Adrenal gland (tissue), 12 donors: ENCODE data around the gene GLRA2. TPM values are rescaled to one million over a fixed set of nuclear protein-coding genes. Genes with fewer than 3 reads are reported as not detected.

Experiments
- DNase-seq, 7 donors: peaks; one replicate each; pipeline ENCODE4 v3.0.0-alpha.2; 2019 to 2020
- H3K27ac ChIP-seq, 5 donors: fragments of 200-600 bp; sonication (generic) in 4 of 5; 1 replicate in 3 of 5; 2 replicates in 2 of 5; pipeline versions ENCODE4 v1.5.1 to v1.8.0; 2016 to 2020; ENCODE audit warnings: mild to moderate bottlenecking in 1 of 5
- H3K27me3 ChIP-seq: fragments of 200-600 bp; 2 replicates; pipeline ENCODE4 v1.8.0; 2021
- H3K36me3 ChIP-seq, 2 donors: fragments of 200-600 bp; replicated peaks in 1 of 2; 1 replicate in 1 of 2; 2 replicates in 1 of 2; pipeline versions ENCODE4 v1.5.1 to v1.8.0; 2018 to 2022
- H3K4me1 ChIP-seq, 2 donors: fragments of 200-600 bp; replicated peaks in 1 of 2; 1 replicate in 1 of 2; 2 replicates in 1 of 2; pipeline versions ENCODE4 v1.5.1 to v1.8.0; 2018 to 2021
- H3K4me3 ChIP-seq, 4 donors: fragments of 200-600 bp; sonication (generic) in 3 of 4; one replicate each; pipeline ENCODE4 v1.5.1; 2016 to 2018
- H3K9me3 ChIP-seq, 3 donors: fragments of 200-600 bp; sonication (generic) in 1 of 3; replicated peaks in 1 of 3; 1 replicate in 2 of 3; 2 replicates in 1 of 3; pipeline versions ENCODE4 v1.5.1 to v1.8.0; 2016 to 2021
- CTCF ChIP-seq, 6 experiments: fragments of 450-650 bp in 4 of 6; fragments of 200-600 bp in 2 of 6; sonication (generic) in 1 of 6; IDR thresholded peaks; 1 replicate in 5 of 6; 2 replicates in 1 of 6; pipeline versions ENCODE4 v1.5.1 to v1.8.0; 2016 to 2021; ENCODE audit warnings: antibody characterized with exemption in 6 of 6, mild to moderate bottlenecking in 2 of 6, moderate library complexity in 1 of 6
- POLR2A ChIP-seq, 2 donors: fragments of 450-650 bp; IDR thresholded peaks; one replicate each; pipeline ENCODE4 v1.6.1; 2017; ENCODE audit warnings: antibody characterized with exemption in 2 of 2, mild to moderate bottlenecking in 2 of 2, moderate library complexity in 1 of 2
- WGBS, 4 donors: extraction: QIAGEN DNeasy Blood & Tissue Kit in 2 of 4; methylation state at CpG; one replicate each; pipeline versions ENCODE4 v1.1.5 to v1.1.7; 2013 to 2017; 5-methylcytosine and 5-hydroxymethylcytosine counted together
- intact Hi-C, 2 donors: fragments of 100-400 bp; cut with DNase I; formaldehyde crosslinking; loops; one replicate each; pipeline versions ENCODE4 v1.14.1 to v1.15.0; 2022 to 2023
- polyA plus RNA-seq, 3 donors: library from polyadenylated mRNA; stranded (reverse); fragments of 200-250 nt in 2 of 3; fragments of 350-450 nt in 1 of 3; fragmentation: Illumina TruSeq in 1 of 3; extraction: RNeasy Lipid Tissue Mini Kit (QIAGEN cat#74804) in 1 of 3; gene quantifications; one replicate each; pipeline ENCODE4 v1.2.3, GENCODE V29; 2013 to 2014
- total RNA-seq, 9 donors: library from RNA; depleted of rRNA in 4 of 9; stranded (reverse); fragments of >200 nt in 4 of 9; fragments of 120-200 nt in 1 of 9; fragmentation: NEBNext Ultra II Directional in 1 of 9; extraction: Animal tissue kit (Norgen Biotek cat#: 25700) in 1 of 9; gene quantifications; one replicate each; pipeline versions ENCODE4 v1.1.0 to v1.2.4, GENCODE V29; 2013 to 2023
- donor health status: healthy with polysubstance abuse.
- donor health status: Bipolar disorder and iron deficiency.
- donor health status: DM: yes; HTN: yes; CAD: no.
- donor health status: DM: no; HTN: no; CAD: no.
- donor health status: DM: no; HTN: no; CAD: no.
- donor health status: DM: yes; HTN: yes; CAD: no.

GLRA2 gene
- total and polyA plus RNA-seq, 12 donors = 0.34 TPM; not detected in 11

DNA sequence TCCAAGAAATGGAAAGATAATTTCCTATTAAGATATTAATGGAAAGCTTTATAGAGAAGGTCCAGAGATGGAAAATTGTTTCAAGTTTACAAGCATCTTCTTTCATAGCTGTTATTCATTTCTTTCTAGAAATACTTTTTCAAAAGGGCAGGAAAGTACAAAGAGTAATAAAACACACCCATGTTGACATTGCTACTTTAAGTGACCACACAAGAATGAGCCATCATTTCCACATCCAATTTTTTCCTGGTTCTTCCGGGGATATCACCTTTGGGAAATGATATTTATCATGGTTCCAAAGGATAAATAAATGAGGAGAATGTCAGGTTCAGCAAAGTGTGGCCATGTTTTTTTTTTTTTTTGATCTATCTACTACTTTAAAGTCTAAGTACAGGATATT, 4.5 kb downstream of the GLRA2 start:
- intact Hi-C loops = no loop called here
- Histone ChIP-seq H3K9me3 (no peaks in the 10 kb centered on the region), H3K27me3 (peaks cover 18% of the 10 kb centered on the region), H3K27ac (no peak overlapping the region), H3K36me3 (no peaks in the 10 kb centered on the region), H3K4me1 (no peaks in the 10 kb centered on the region), H3K4me3 (no peak overlapping the region)
- TF ChIP-seq POLR2A (IDR thresholded peaks at IDR 0.05) (no peak), CTCF (IDR thresholded peaks at IDR 0.05) (no peak)
- 63 to 71% (median 69%) methylated on average over 1 of the region's 1 CpG for WGBS, 4 donors
- DNase-seq = no peak

DNA sequence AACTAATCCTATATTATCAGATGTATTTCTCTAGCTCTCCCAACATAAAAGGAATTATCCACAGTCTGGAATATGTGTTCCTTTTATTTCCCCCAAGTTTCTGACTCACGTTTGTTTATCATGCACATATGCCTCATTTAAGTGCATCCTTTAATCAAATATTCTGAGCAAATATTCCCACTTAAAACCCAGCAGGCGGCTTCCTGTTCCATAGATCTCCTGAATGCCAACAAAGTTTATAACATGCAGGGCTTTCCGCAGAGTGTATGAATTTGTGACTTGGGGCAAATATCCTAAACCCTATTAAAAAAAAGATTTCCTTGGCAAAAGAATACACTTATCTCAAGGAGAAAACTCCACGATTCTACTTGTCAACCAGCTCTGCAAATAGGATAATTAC, 16.9 kb downstream of the GLRA2 start:
- no peaks in the 10 kb centered on the region for H3K27me3 ChIP-seq
- DNase-seq = no peak
- H3K4me1 ChIP-seq = no peaks in the 10 kb centered on the region
- intact Hi-C loops = no loop called here
- no peaks in the 10 kb centered on the region for H3K36me3 ChIP-seq
- TF ChIP-seq POLR2A (IDR thresholded peaks at IDR 0.05) (no peak), CTCF (IDR thresholded peaks at IDR 0.05) (no peak)
- no peak overlapping the region for H3K4me3 ChIP-seq
- WGBS, 4 donors = 47 to 66% (median 61%) methylated on average over 4 of the region's 4 CpGs
- no peaks in the 10 kb centered on the region for H3K9me3 ChIP-seq
- no peak overlapping the region for H3K27ac ChIP-seq

DNA sequence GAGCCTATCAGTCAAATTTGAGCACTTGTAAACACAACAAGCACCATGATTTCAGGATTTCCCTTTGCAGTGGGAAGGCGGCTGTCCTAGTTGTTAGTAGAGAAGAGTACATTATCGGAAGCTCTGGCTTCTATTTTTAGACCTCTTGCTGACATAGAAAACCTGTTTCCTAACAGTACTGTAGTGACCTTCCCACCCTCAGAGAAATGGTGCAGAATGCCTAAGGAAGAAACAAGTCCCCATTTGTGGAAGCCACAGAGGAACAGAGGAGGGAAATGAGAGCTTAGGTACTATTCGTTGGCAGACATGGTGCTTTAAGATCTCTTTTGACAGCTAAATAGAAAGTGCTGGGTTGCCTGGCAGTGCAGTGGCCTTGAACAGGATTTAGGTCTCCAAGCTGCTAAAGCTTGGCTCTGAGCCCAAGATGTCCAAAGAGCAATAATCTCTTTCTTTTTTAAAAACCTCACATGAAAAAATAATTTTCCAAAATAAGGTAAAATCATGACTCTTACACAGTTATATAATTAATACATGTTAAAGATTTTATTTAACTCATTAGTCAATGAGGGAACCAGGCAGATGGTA, 24.9 kb downstream of the GLRA2 start:
- peak; percentile 15 to 60 (median 33) for DNase-seq
- Histone ChIP-seq H3K27ac (no peak overlapping the region), H3K9me3 (no peaks in the 10 kb centered on the region), H3K4me3 (no peak overlapping the region), H3K27me3 (no peaks in the 10 kb centered on the region), H3K36me3 (no peaks in the 10 kb centered on the region), H3K4me1 (peaks cover 0 to 9% of the 10 kb centered on the region in 2 donors)
- 8 to 30% (median 23%) methylated on average over 3 of the region's 3 CpGs for WGBS, 4 donors
- intact Hi-C loops = no loop called here
- no peak for TF ChIP-seq CTCF (IDR thresholded peaks at IDR 0.05)
- TF ChIP-seq POLR2A (IDR thresholded peaks at IDR 0.05) = no peak

DNA sequence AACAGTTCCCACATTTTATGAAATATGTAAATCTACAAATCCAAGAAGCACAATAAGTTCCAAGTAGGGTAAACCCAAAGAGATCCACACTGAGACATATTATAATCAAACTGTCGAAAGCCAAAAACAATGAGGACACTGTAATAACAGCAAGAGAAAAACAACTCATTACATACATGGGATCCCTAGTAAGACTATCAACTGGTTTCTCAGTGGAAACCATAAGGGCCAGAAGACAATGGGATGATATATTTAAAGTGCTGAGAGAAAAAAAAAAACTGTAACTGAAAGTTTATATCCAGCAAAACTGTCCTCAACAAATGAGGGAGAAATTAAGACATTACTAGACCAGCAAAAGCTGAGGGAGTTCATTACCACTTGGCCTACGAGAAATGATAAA, 34.7 kb downstream of the GLRA2 start:
- TF ChIP-seq POLR2A (IDR thresholded peaks at IDR 0.05) = no peak
- no peak for TF ChIP-seq CTCF (IDR thresholded peaks at IDR 0.05)
- Histone ChIP-seq H3K4me1 (no peaks in the 10 kb centered on the region), H3K27ac (no peak overlapping the region), H3K27me3 (no peaks in the 10 kb centered on the region), H3K36me3 (no peaks in the 10 kb centered on the region), H3K4me3 (no peak overlapping the region), H3K9me3 (no peaks in the 10 kb centered on the region)
- WGBS, 4 donors = 74 to 86% (median 78%) methylated on average over 2 of the region's 2 CpGs
- DNase-seq = no peak
- intact Hi-C loops = no loop called here
